Cardiac fibroblast (primary cell): ENCODE results near the gene GPR153.

ENCODE experiments used
- DNase-seq, 2 donors: peaks; one replicate each; pipeline versions ENCODE4 v3.0.0 to v3.0.0-alpha.2; 2010; ENCODE audit warnings: low read depth in 2 of 2
- H3K4me3 ChIP-seq, 2 donors: replicated peaks in 1 of 2; 1 replicate in 1 of 2; 2 replicates in 1 of 2; pipeline ENCODE4 v1.5.1; 2011; ENCODE audit warnings: low read depth in 2 of 2, low read length in 2 of 2, mild to moderate bottlenecking in 2 of 2, moderate library complexity in 1 of 2
- CTCF ChIP-seq: IDR thresholded peaks from one replicate; pipeline ENCODE4 v1.5.1; 2011; ENCODE audit warnings: low read depth, mild to moderate bottlenecking, low read length, inconsistent platforms

The GPR153 gene

GRCh38 chr1:6258675-6259074, 2.2 kb downstream of the GPR153 start:
- no peak overlapping the region for H3K4me3 ChIP-seq
- TF ChIP-seq CTCF: no peak
- DNase-seq: no peak

DNA sequence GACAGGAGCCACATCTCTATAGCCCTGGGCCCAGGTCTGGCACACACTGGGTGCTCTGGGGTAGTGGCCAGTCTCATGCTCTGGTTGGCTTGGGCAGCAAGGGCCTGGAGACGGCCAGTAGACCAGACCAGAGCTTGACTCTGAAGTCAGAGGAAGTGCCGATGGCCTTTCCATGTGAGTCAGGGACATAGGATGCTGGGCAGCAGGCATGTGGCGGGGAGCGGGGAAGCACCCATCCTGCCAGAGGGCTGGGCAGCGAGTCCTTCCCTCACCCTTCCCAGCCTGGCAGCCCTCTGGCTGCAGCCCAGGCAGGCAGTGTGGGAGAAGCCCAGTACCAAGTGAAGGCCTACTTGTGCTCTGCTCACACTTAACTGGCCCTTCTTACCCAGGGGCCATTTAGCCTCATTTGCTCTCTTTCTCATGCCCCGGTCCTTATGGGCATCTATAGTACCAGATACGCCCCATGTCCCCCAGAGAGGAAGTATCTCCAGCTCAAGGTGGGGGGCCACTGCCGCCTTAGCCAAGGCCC, 3.3 kb downstream of the GPR153 start:
- H3K4me3 ChIP-seq: no peak overlapping the region
- no peak for TF ChIP-seq CTCF

GRCh38 chr1:6256645-6257044, 4.3 kb downstream of the GPR153 start:
- no peak overlapping the region for H3K4me3 ChIP-seq
- no peak for DNase-seq
- no peak for TF ChIP-seq CTCF

More for the DNA sequence above, 3.3 kb downstream of the GPR153 start:
- DNase-seq: no peak

- no peak overlapping the region for H3K4me3 ChIP-seq
- no peak for TF ChIP-seq CTCF
- no peak for DNase-seq
Measured at GRCh38 chr1:6254691-6255090, 6.2 kb downstream of the GPR153 start.

DNA sequence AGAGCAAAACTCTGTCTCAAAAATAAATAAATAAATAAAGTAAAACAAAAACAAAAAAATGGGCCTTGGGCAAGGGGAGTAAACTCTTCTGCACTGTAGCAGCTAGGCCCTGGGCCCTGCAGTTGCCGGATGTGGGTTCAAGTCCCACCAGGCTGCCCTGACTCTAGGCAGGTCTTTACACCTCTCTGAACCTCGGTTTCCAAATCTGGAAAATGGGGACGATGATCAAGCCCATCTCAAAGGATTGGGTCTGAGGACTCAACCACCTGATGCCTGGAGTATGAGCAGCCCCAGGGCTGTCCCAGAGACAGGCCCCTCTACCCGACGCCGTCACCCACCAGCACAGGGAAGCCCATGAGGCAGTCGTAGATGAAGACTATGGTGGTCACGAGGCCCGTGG, 7.5 kb downstream of the GPR153 start:
- no peak for TF ChIP-seq CTCF
- DNase-seq: no peak
- H3K4me3 ChIP-seq: no peak overlapping the region

DNA sequence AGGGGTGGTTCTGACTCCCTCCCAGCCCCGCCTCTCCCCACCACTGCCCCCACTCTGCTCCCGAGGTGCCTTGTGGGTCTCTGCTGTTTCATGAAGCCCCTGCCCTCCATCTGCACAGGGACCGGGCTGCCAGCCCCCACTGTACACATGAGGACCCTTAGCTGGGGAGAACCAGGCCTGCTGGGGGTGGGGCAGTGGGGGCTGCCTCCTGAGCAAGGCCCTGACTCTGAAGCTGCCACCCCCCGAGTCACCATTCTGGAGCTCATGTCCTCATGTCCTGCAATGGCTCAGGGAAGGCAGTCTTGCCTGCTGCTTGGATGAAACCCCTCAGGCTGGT, 8.6 kb downstream of the GPR153 start:
- TF ChIP-seq CTCF: no peak
- no peak overlapping the region for H3K4me3 ChIP-seq
- no peak for DNase-seq

- DNase-seq: no peak
- H3K4me3 ChIP-seq: no peak overlapping the region
- TF ChIP-seq CTCF: no peak
Measured at GRCh38 chr1:6251681-6252373, 9.1 kb downstream of the GPR153 start.
